ENCODE results near the gene PRMT1. TPM values are rescaled to one million over a fixed set of nuclear protein-coding genes. Genes with fewer than 3 reads are reported as not detected.

The PRMT1 gene
- total and polyA plus RNA-seq, 2 donors (not counting 1 experiment from before 2014, with no cell fraction given): 184 to 298 TPM

GRCh38 chr19:49658139-49658517 is 18.9 kb upstream of the PRMT1 start:
- H3K4me3 ChIP-seq (replicated peaks in 1 of 4; ENCODE audit: control extremely low read depth in 1 of 4, insufficient read depth in 1 of 4, low read depth in 3 of 4, low read length in 4 of 4): no peak overlapping the region
- H3K27ac ChIP-seq (ENCODE audit: insufficient read depth, low read length): no peak overlapping the region
- no peak for DNase-seq (ENCODE audit: low read depth in 2 of 2)
- H3K27me3 ChIP-seq (ENCODE audit: control insufficient read depth, insufficient read depth, low read length): no peaks in the 10 kb centered on the region
- H3K4me2 ChIP-seq (ENCODE audit: extremely low read depth, insufficient read depth, low read length): no peak overlapping the region
- no peak overlapping the region for H3K9ac ChIP-seq (ENCODE audit: insufficient read depth, low read length)
- H3K9me3 ChIP-seq (ENCODE audit: control insufficient read depth, insufficient read depth, low read depth, low read length): no peaks in the 10 kb centered on the region
- no peaks in the 10 kb centered on the region for H4K20me1 ChIP-seq (ENCODE audit: control insufficient read depth, extremely low read depth, insufficient read depth, low read length)
- H3K36me3 ChIP-seq (ENCODE audit: control insufficient read depth, insufficient read depth, low read length): peaks cover 56% of the 10 kb centered on the region
- no peaks in the 10 kb centered on the region for H3K4me1 ChIP-seq (ENCODE audit: control insufficient read depth, extremely low read depth, insufficient read depth, low read length)
- TF ChIP-seq EZH2 (IDR thresholded peaks at IDR 0.05; ENCODE audit: low read length, missing control alignments) (no peak), CTCF (conservative IDR thresholded peaks at IDR 0.05 in 1 of 2, IDR thresholded peaks at IDR 0.05 in 1 of 2; ENCODE audit: low read depth in 1 of 2, low read length in 2 of 2) (no peak)
- no peaks in the 10 kb centered on the region for H3K79me2 ChIP-seq (ENCODE audit: control insufficient read depth, insufficient read depth, low read length)
- no peak overlapping the region for H2AFZ ChIP-seq (ENCODE audit: low read length)

GRCh38 chr19:49658566-49659442 is 18.3 kb upstream of the PRMT1 start:
- TF ChIP-seq EZH2 (IDR thresholded peaks at IDR 0.05; ENCODE audit: low read length, missing control alignments): no peak
- no peak for TF ChIP-seq CTCF (conservative IDR thresholded peaks at IDR 0.05 in 1 of 2, IDR thresholded peaks at IDR 0.05 in 1 of 2; ENCODE audit: low read depth in 1 of 2, low read length in 2 of 2)
- Histone ChIP-seq H3K4me3 (replicated peaks in 1 of 4; ENCODE audit: control extremely low read depth in 1 of 4, insufficient read depth in 1 of 4, low read depth in 3 of 4, low read length in 4 of 4) (no peak overlapping the region), H2AFZ (ENCODE audit: low read length) (no peak overlapping the region), H3K27me3 (ENCODE audit: control insufficient read depth, insufficient read depth, low read length) (no peaks in the 10 kb centered on the region), H3K79me2 (ENCODE audit: control insufficient read depth, insufficient read depth, low read length) (no peaks in the 10 kb centered on the region), H3K9ac (ENCODE audit: insufficient read depth, low read length) (no peak overlapping the region), H4K20me1 (ENCODE audit: control insufficient read depth, extremely low read depth, insufficient read depth, low read length) (no peaks in the 10 kb centered on the region), H3K4me2 (ENCODE audit: extremely low read depth, insufficient read depth, low read length) (no peak overlapping the region), H3K27ac (ENCODE audit: insufficient read depth, low read length) (no peak overlapping the region), H3K9me3 (ENCODE audit: control insufficient read depth, insufficient read depth, low read depth, low read length) (no peaks in the 10 kb centered on the region), H3K4me1 (ENCODE audit: control insufficient read depth, extremely low read depth, insufficient read depth, low read length) (no peaks in the 10 kb centered on the region), H3K36me3 (ENCODE audit: control insufficient read depth, insufficient read depth, low read length) (peaks cover 52% of the 10 kb centered on the region)
- DNase-seq (ENCODE audit: low read depth in 2 of 2): no peak

GRCh38 chr19:49660338-49660961 is 16.6 kb upstream of the PRMT1 start:
- Histone ChIP-seq H3K9me3 (ENCODE audit: control insufficient read depth, insufficient read depth, low read depth, low read length) (no peaks in the 10 kb centered on the region), H3K36me3 (ENCODE audit: control insufficient read depth, insufficient read depth, low read length) (peaks cover 48% of the 10 kb centered on the region), H2AFZ (ENCODE audit: low read length) (no peak overlapping the region), H3K79me2 (ENCODE audit: control insufficient read depth, insufficient read depth, low read length) (peaks cover 7% of the 10 kb centered on the region), H3K4me3 (replicated peaks in 1 of 4; ENCODE audit: control extremely low read depth in 1 of 4, insufficient read depth in 1 of 4, low read depth in 3 of 4, low read length in 4 of 4) (no peak overlapping the region), H3K27ac (ENCODE audit: insufficient read depth, low read length) (no peak overlapping the region), H3K4me1 (ENCODE audit: control insufficient read depth, extremely low read depth, insufficient read depth, low read length) (no peaks in the 10 kb centered on the region), H3K27me3 (ENCODE audit: control insufficient read depth, insufficient read depth, low read length) (no peaks in the 10 kb centered on the region), H3K4me2 (ENCODE audit: extremely low read depth, insufficient read depth, low read length) (no peak overlapping the region), H3K9ac (ENCODE audit: insufficient read depth, low read length) (no peak overlapping the region), H4K20me1 (ENCODE audit: control insufficient read depth, extremely low read depth, insufficient read depth, low read length) (no peaks in the 10 kb centered on the region)
- DNase-seq (ENCODE audit: low read depth in 2 of 2): no peak
- no peak for TF ChIP-seq CTCF (conservative IDR thresholded peaks at IDR 0.05 in 1 of 2, IDR thresholded peaks at IDR 0.05 in 1 of 2; ENCODE audit: low read depth in 1 of 2, low read length in 2 of 2)

Data from fibroblast of lung (primary cell).